Central memory CD8-positive, alpha-beta T cell (primary cell): ENCODE data around the gene ATP11A.

Experiments used
- ATAC-seq: fragments of 150-1000 bp; cut with Tn5 transposase; replicated peaks from 2 replicates; pipeline ENCODE4 v1.10.0; 2022; ENCODE audit warnings: mild to moderate bottlenecking, moderate FRiP score, moderate number of reproducible peaks; ENCODE audit not compliant: poor library complexity, severe bottlenecking; ENCODE audit errors: extremely low read depth
- DNase-seq, 2 donors: peaks; one replicate each; pipeline ENCODE4 v3.0.0; 2021; ENCODE audit warnings: low spot score in 2 of 2
- H3K27ac Mint-ChIP-seq: one replicate; pipeline ENCODE4 v1.8.0; 2022; ENCODE audit warnings: low read depth, mild to moderate bottlenecking, moderate library complexity, mixed read lengths
- H3K27me3 Mint-ChIP-seq: one replicate; pipeline ENCODE4 v1.8.0; 2022; ENCODE audit warnings: mixed read lengths
- H3K36me3 Mint-ChIP-seq: one replicate; pipeline ENCODE4 v1.8.0; 2022; ENCODE audit warnings: mild to moderate bottlenecking, moderate library complexity, mixed read lengths; ENCODE audit not compliant: insufficient read depth
- H3K4me1 Mint-ChIP-seq: one replicate; pipeline ENCODE4 v1.8.0; 2022; ENCODE audit warnings: mixed read lengths
- H3K4me3 Mint-ChIP-seq: one replicate; pipeline ENCODE4 v1.8.0; 2022; ENCODE audit warnings: mild to moderate bottlenecking, moderate library complexity, mixed read lengths
- H3K9me3 Mint-ChIP-seq: one replicate; pipeline ENCODE4 v1.8.0; 2022; ENCODE audit warnings: mixed read lengths

Gene ATP11A

DNA sequence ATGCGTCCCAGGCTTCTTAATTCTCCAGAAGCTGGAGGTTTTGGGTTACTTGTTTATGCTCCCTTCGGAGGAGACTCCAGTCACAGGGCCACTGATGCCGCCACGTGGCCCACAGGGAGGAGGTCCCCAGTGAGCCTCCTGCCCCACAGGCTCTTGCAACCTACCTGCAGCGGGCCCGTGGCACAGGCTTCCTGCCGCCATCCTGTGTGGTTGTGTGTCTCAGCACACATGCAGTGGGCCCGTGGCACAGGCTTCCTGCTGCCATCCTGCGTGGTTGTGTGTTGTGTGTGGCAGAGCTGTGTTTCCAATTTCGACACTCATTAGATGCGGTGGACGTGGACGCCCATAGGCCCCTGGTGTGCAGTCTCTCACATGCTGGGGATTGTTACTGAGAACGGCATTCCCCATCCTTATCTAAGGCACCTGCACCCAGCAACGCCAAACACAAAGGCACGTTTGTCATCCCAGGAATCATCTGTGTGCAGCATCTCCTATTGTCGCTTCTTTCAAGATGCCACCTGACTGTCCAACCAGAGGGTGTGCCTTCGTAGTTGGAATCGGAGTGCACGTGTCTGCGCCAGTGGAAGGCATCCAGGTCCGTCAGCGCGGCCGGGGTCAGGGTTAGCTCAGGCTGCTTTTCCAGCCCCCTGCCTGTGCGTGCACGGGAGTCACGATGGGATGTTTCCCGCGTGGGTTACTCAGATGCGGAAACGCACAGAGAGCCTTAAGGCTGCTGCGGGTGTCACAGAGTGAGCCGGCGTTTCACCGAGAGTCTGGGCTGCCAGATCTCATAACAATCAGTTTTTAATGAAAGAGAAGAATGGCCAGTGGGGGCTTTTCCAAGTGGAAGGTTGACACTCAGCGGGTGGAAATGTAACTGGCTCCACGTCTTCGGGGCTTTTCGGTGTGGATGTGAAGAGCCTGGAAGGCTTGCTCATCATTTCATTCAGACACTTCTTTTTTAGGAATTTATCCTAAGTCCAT is 119.8 kb downstream of the ATP11A start:
- no peak for ATAC-seq

DNA sequence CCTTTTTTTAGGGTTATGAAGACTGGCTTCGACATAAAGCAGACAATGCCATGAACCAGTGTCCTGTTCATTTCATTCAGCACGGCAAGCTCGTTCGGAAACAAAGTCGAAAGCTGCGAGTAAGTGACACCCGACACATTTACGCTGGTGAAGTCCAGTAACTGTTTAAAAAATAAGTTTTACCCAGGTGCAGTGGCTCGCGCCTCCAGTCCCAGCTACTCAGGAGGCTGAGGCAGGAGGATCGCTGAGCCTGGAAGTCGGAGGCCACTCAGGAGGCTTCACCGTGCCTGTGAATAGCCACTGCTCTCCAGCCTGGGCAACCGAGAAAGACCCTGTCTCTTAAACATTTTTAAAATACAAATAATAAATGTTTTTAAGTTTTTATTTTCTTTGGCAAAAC is 120.8 kb downstream of the ATP11A start:
- H3K9me3 Mint-ChIP-seq, result no peaks in the 10 kb centered on the region
- no peaks in the 10 kb centered on the region for H3K4me1 Mint-ChIP-seq
- peaks cover 9% of the 10 kb centered on the region for H3K36me3 Mint-ChIP-seq
- H3K4me3 Mint-ChIP-seq, result no peak overlapping the region
- H3K27ac Mint-ChIP-seq, result no peak overlapping the region
- no peaks in the 10 kb centered on the region for H3K27me3 Mint-ChIP-seq
- ATAC-seq (no peak), DNase-seq (no peak)

More for the DNA sequence above, 119.8 kb downstream of the ATP11A start:
- no peaks in the 10 kb centered on the region for H3K27me3 Mint-ChIP-seq
- H3K4me3 Mint-ChIP-seq, result no peak overlapping the region
- no peaks in the 10 kb centered on the region for H3K4me1 Mint-ChIP-seq
- no peak for DNase-seq
- H3K9me3 Mint-ChIP-seq, result no peaks in the 10 kb centered on the region
- peaks cover 6% of the 10 kb centered on the region for H3K36me3 Mint-ChIP-seq
- H3K27ac Mint-ChIP-seq, result no peak overlapping the region

DNA sequence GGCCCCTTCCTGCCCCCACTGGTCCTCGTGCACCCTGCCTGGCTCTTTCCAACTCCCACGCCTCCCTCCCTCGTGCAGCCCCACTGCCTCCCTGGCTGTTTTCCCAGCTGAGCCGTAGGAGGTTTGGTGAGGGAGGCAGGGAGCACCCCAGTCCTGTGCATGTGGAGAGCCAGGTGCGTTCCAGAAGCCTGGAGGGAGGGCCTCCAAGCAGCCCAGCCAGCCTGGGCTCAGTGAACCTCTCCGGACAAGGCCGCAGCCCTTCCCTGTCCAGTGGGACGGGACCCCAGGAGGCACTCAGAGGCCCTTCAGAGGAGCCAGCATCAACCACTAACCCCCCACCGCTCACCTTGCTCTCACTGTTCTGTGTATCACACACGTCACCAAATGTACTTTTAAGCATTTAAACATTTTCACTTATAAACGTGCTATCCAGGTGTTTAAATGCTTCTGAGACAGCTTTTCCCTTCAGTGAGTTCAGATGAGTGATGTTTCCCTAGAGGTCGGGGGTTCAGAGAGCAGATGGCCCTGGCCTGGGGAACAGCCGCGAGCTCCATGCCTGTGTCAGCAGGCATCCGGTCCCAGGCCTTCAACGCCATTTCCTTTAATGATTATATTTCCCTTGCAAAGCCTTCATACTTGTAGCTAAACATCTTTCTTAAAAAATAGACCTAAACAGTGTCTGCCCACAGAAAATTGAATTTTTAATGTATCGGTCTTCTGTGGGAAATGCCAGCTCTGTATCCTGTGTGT is 122.6 kb downstream of the ATP11A start:
- DNase-seq (no peak), ATAC-seq (no peak)
- Mint-ChIP-seq H3K36me3 (peaks cover 11% of the 10 kb centered on the region), H3K27me3 (no peaks in the 10 kb centered on the region), H3K9me3 (no peaks in the 10 kb centered on the region), H3K27ac (no peak overlapping the region), H3K4me3 (no peak overlapping the region), H3K4me1 (no peaks in the 10 kb centered on the region)

DNA sequence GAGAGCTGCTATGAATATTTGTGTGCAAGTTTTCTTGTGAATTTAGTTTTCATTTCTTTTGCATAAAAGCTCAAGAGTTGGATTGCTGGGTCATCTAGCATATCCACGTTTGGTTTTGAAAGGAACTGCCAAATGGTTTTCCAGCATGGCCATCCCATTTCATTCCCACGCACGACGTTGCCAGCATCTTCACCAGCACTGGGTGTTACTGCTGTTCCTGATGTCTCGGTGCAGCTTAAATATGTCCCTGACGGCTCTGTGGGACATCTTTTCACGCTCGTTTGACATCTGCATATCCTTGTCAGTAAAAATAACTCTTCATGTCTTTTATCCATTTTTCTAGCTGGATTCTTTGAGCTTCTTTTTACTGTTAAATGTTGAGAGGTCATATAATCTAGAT is 123.7 kb downstream of the ATP11A start:
- no peak overlapping the region for H3K27ac Mint-ChIP-seq
- peaks cover 16% of the 10 kb centered on the region for H3K36me3 Mint-ChIP-seq
- H3K9me3 Mint-ChIP-seq, result no peaks in the 10 kb centered on the region
- H3K27me3 Mint-ChIP-seq, result no peaks in the 10 kb centered on the region
- H3K4me1 Mint-ChIP-seq, result no peaks in the 10 kb centered on the region
- no peak for ATAC-seq
- H3K4me3 Mint-ChIP-seq, result no peak overlapping the region
- no peak for DNase-seq

DNA sequence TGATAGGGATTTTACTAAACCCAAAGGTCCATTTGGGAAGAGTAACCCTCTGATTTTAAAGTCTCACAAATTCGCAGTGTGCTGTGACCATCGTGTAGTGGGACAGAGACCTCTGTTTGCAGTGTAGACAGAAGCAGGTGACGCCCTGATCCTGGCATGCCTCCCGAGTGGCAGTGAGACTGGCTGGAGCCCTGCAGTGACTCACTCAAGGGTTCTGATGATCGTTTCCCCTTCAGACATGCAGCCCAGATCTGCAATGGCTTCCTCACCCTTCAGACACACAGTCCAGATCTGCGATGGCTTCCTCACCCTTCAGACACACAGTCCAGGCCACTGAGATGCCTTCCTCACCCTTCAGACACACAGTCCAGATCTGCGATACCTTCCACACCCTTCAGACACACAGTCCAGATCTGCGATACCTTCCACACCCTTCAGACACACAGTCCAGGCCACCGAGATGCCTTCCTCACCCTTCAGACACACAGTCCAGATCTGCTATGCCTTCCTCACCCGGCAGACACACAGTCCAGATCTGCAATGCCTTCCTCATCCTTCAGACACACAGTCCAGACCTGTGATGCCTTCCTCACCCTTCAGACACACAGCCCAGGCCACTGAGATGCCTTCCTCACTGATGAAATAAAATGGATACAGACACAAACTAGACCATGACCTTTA is 125.2 kb downstream of the ATP11A start:
- Mint-ChIP-seq H3K27ac (no peak overlapping the region), H3K4me1 (no peaks in the 10 kb centered on the region), H3K4me3 (no peak overlapping the region), H3K9me3 (no peaks in the 10 kb centered on the region), H3K27me3 (no peaks in the 10 kb centered on the region), H3K36me3 (peaks cover 21% of the 10 kb centered on the region)
- DNase-seq (no peak), ATAC-seq (no peak)

DNA sequence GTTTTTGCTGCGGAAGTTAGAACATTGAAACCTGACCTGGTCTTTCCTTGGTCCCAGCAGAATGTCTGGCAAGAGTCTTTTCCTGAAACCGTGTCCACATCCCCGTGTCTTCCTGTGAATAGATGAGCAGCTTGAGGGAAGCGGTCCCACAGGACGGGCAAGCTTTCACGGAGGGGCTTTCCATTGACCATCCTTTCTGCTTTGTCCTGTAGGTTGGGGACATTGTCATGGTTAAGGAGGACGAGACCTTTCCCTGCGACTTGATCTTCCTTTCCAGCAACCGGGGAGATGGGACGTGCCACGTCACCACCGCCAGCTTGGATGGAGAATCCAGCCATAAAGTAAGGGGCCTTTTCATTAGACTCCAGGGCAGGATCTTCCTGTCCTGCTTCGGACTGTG is 126.0 kb downstream of the ATP11A start:
- no peak overlapping the region for H3K4me3 Mint-ChIP-seq
- H3K36me3 Mint-ChIP-seq, result peaks cover 22% of the 10 kb centered on the region
- no peaks in the 10 kb centered on the region for H3K4me1 Mint-ChIP-seq
- DNase-seq (no peak), ATAC-seq (no peak)
- H3K9me3 Mint-ChIP-seq, result no peaks in the 10 kb centered on the region
- H3K27ac Mint-ChIP-seq, result no peak overlapping the region
- H3K27me3 Mint-ChIP-seq, result no peaks in the 10 kb centered on the region

DNA sequence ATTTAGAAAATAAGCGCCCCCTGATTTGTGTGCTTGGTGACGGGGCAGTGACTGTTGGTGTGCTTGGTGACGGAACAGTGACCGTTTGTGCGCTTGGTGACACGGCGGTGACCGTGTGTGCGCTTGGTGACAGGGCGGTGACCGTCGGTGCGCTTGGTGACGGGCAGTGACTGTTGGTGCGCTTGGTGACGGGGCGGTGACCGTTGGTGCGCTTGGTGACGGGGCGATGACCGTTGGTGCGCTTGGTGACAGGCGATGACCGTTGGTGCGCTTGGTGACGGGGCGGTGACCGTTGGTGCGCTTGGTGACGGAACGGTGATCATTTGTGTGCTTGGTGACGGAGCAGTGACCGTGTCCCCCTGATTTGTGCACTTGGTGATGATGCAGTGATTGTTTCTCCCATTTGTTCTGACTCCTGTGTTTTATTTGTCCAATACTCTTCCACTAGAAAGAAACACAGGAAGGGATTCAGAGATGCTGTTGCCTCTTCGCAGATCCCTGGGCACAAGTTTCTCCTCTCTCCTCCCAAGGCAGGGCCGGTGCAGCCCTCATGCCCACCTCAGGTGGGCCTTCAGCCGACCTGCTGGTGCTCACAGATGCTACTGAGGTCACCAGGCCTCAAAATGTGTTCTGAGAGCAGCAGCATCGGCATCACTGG is 128.3 kb downstream of the ATP11A start:
- H3K4me3 Mint-ChIP-seq, result no peak overlapping the region
- H3K9me3 Mint-ChIP-seq, result no peaks in the 10 kb centered on the region
- ATAC-seq, result no peak
- H3K27me3 Mint-ChIP-seq, result no peaks in the 10 kb centered on the region
- no peaks in the 10 kb centered on the region for H3K4me1 Mint-ChIP-seq
- DNase-seq, result no peak
- H3K27ac Mint-ChIP-seq, result no peak overlapping the region
- H3K36me3 Mint-ChIP-seq, result peaks cover 17% of the 10 kb centered on the region

DNA sequence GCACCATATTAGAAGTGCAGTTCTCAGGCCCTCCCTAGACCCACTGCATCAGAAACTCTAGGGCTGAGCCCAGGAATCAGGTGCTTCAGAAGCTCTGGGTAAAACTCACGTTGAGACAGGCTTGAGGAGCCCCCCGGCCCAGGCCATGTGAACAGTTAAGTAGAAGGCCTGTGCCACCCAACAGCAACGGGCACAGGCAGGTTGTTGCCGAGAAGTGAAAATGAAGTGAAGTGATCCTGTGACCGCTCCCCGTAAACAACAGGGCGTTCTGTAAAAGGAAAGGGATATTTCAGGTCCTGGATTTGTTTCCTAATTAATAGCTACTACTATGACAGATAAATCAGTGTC is 128.8 kb downstream of the ATP11A start:
- H3K4me3 Mint-ChIP-seq, result no peak overlapping the region
- no peaks in the 10 kb centered on the region for H3K9me3 Mint-ChIP-seq
- H3K27me3 Mint-ChIP-seq, result no peaks in the 10 kb centered on the region
- DNase-seq (no peak), ATAC-seq (no peak)
- H3K36me3 Mint-ChIP-seq, result peaks cover 17% of the 10 kb centered on the region
- H3K27ac Mint-ChIP-seq, result no peak overlapping the region
- no peaks in the 10 kb centered on the region for H3K4me1 Mint-ChIP-seq

DNA sequence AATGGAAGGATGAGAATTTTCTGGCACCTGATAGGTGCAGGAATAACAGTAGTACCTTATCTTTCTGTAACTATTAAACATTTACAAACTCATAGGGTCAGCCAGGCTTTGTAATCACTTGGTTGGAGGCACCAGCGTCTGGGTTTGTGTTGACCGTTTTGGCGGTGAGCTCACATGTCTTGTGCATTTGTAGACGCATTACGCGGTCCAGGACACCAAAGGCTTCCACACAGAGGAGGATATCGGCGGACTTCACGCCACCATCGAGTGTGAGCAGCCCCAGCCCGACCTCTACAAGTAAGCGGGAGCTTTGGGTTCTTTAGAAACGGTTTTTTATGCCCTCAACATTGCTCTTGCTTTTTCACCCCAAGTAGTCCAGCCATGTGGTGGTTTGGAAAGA is 129.3 kb downstream of the ATP11A start:
- Mint-ChIP-seq H3K36me3 (peaks cover 17% of the 10 kb centered on the region), H3K27me3 (no peaks in the 10 kb centered on the region), H3K4me1 (no peaks in the 10 kb centered on the region), H3K9me3 (no peaks in the 10 kb centered on the region), H3K4me3 (no peak overlapping the region), H3K27ac (no peak overlapping the region)
- ATAC-seq (no peak), DNase-seq (no peak)

DNA sequence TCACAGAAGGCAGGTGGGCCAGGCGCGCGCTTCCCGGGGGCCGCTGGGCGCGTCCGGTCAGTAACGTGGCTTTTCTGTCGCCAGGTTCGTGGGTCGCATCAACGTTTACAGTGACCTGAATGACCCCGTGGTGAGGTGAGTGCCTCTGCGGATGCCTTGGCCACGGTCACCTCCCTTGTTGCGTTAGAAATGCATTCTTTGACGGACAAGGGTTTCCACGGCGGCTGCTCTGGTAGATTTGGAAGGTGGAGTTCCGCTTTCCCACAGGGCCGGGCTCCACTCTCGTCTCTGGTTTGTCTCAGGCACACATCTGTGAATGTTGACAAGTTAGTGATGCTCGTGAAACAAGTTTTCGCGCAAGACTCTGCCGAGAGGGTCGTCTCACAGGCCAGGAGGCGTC is 130.0 kb downstream of the ATP11A start:
- DNase-seq (no peak), ATAC-seq (no peak)
- H3K9me3 Mint-ChIP-seq, result no peaks in the 10 kb centered on the region
- no peak overlapping the region for H3K27ac Mint-ChIP-seq
- no peaks in the 10 kb centered on the region for H3K4me1 Mint-ChIP-seq
- no peaks in the 10 kb centered on the region for H3K27me3 Mint-ChIP-seq
- no peak overlapping the region for H3K4me3 Mint-ChIP-seq
- H3K36me3 Mint-ChIP-seq, result peaks cover 21% of the 10 kb centered on the region

DNA sequence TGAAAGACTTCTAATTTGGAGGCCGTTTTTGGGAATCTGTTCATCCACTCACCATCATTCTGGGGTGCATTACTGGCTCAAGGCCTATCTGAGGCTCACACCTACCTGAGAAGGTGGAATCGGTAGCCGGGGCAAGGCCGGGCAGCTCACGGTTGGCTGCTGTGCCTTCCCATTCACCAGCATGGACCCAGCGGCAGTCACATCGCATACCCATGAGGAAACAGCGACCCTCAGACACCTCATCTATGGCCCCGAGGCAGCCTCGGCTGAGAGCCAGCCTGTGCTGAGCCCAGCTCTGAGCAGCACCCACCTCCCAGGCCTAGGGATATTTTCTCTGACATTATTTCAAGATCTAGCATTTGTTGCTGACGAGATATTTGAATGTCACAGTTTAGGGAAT is 130.5 kb downstream of the ATP11A start:
- Mint-ChIP-seq H3K27me3 (no peaks in the 10 kb centered on the region), H3K9me3 (no peaks in the 10 kb centered on the region), H3K4me1 (no peaks in the 10 kb centered on the region), H3K4me3 (no peak overlapping the region), H3K27ac (no peak overlapping the region), H3K36me3 (peaks cover 24% of the 10 kb centered on the region)
- DNase-seq, result no peak
- no peak for ATAC-seq

DNA sequence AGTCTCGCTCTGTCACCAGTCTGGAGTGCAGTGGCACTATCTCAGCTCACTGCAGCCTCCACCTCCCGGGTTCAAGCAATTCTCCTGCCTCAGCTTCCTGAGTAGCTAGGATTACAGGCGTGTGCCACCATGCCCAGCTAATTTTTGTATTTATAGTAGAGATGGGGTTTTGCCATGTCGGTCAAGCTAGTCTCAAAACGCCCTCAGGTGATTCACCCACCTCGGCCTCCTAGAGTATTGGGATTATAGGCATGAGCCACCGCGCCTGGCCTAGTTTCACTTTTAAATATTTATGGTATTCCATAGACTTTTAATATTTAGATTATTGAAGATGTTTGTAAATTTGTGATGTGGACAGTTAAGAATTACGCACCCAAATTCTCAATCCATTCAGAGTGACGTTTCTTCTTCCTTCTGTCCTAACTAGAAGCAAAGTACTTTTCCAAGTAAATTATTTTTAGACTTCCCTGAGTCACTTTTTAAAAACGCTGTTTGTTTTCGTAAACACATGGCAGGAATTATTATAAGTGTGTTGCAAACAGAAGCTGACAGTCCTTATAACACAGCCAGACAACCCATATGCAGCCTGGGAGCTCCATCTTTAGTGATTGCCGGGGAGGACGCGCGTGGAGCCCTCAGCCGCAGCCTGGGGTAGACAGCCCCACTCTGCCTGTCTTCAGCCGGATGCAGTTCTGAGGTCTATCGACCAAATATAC is 131.7 kb downstream of the ATP11A start:
- Mint-ChIP-seq H3K36me3 (peaks cover 24% of the 10 kb centered on the region), H3K4me1 (no peaks in the 10 kb centered on the region), H3K9me3 (no peaks in the 10 kb centered on the region), H3K27me3 (no peaks in the 10 kb centered on the region), H3K27ac (no peak overlapping the region), H3K4me3 (no peak overlapping the region)
- ATAC-seq (no peak), DNase-seq (no peak)
